Smooth muscle cell (in vitro differentiated cells): ENCODE data around the gene SEMA3B. TPM values are rescaled to one million over a fixed set of nuclear protein-coding genes. Genes with fewer than 3 reads are reported as not detected.

ENCODE experiments used
- DNase-seq: peaks from one replicate; lab custom pipeline; 2025; ENCODE audit not compliant: unreplicated experiment; lab: John Stamatoyannopoulos, UW
- H2AFZ ChIP-seq: fragments of 200-600 bp; sonication (generic); 2 replicates; pipeline ENCODE4 v1.6.0; 2016; ENCODE audit warnings: antibody characterized with exemption, low read depth, mild to moderate bottlenecking
- H3F3A ChIP-seq: fragments of 200-600 bp; sonication (generic); 2 replicates; pipeline ENCODE4 v1.6.0; 2017; ENCODE audit warnings: antibody characterized with exemption, low read depth
- H3K27ac ChIP-seq: fragments of 200-600 bp; sonication (generic); 2 replicates; pipeline ENCODE4 v1.5.1; 2016; ENCODE audit warnings: low read depth, mild to moderate bottlenecking
- H3K27me3 ChIP-seq: fragments of 200-600 bp; sonication (generic); 2 replicates; pipeline ENCODE4 v1.6.1; 2016; ENCODE audit warnings: low read depth, mild to moderate bottlenecking
- H3K36me3 ChIP-seq: fragments of 200-600 bp; sonication (generic); 2 replicates; pipeline ENCODE4 v1.5.1; 2016; ENCODE audit warnings: low read depth
- H3K4me1 ChIP-seq: fragments of 200-600 bp; sonication (generic); 2 replicates; pipeline ENCODE4 v1.5.1; 2016; ENCODE audit warnings: low read depth
- H3K4me2 ChIP-seq: fragments of 200-600 bp; sonication (generic); 2 replicates; pipeline ENCODE4 v1.6.0; 2016; ENCODE audit warnings: mild to moderate bottlenecking
- H3K4me3 ChIP-seq: fragments of 200-600 bp; sonication (generic); 2 replicates; pipeline ENCODE4 v1.5.1; 2016; ENCODE audit warnings: mild to moderate bottlenecking
- H3K79me2 ChIP-seq: fragments of 200-600 bp; sonication (generic); 2 replicates; pipeline ENCODE4 v1.6.0; 2016; ENCODE audit warnings: low read depth, mild to moderate bottlenecking
- H3K9ac ChIP-seq: fragments of 200-600 bp; sonication (generic); 2 replicates; pipeline ENCODE4 v1.6.0; 2016; ENCODE audit warnings: low read depth
- H3K9me3 ChIP-seq: fragments of 200-600 bp; sonication (generic); replicated peaks from 2 replicates; pipeline ENCODE4 v1.5.1; 2016; ENCODE audit warnings: low read depth
- H4K20me1 ChIP-seq: fragments of 200-600 bp; sonication (generic); 2 replicates; pipeline ENCODE4 v1.6.0; 2016; ENCODE audit warnings: low read depth
- WGBS: methylation state at CpG from one replicate; pipeline ENCODE4 v1.1.7; 2016; ENCODE audit warnings: low lambda C conversion rate; 5-methylcytosine and 5-hydroxymethylcytosine counted together
- polyA plus RNA-seq: library from polyadenylated mRNA; unstranded; fragments of >200 nt; fragmentation: Nextera tagmentation; extraction: Ambion mirVana; gene quantifications from 2 replicates; pipeline ENCODE4 v1.2.1, GENCODE V29; 2016
- total RNA-seq: library from RNA; depleted of rRNA; stranded (reverse); fragments of >200 nt; gene quantifications from 2 replicates; pipeline ENCODE4 v1.2.3, GENCODE V29; 2014
- TF ChIP-seq, protein P1 (sequence below): fragments of 200-600 bp; sonication (generic); IDR thresholded peaks from 2 replicates; pipeline ENCODE4 v1.5.1; 2017; ENCODE audit warnings: borderline replicate concordance, mild to moderate bottlenecking, antibody characterized with exemption; ENCODE audit not compliant: insufficient read depth, poor library complexity, severe bottlenecking

The SEMA3B gene
- total and polyA plus RNA-seq, 2 experiments from 2014 or later, result 26.3 to 48.3 TPM

- Histone ChIP-seq H3K4me2 (peak overlapping the region; percentile 88), H3K4me1 (peaks cover 17% of the 10 kb centered on the region), H3K36me3 (no peaks in the 10 kb centered on the region), H3K27ac (peak overlapping the region; percentile 95), H3K9ac (peak overlapping the region; percentile 98), H3K4me3 (peak overlapping the region; percentile 75), H3F3A (peaks cover 6% of the 10 kb centered on the region), H3K9me3 (no peaks in the 10 kb centered on the region), H3K79me2 (peaks cover 20% of the 10 kb centered on the region), H4K20me1 (peaks cover 18% of the 10 kb centered on the region), H3K27me3 (no peaks in the 10 kb centered on the region), H2AFZ (no peak overlapping the region)
- TF ChIP-seq, protein P1, sequence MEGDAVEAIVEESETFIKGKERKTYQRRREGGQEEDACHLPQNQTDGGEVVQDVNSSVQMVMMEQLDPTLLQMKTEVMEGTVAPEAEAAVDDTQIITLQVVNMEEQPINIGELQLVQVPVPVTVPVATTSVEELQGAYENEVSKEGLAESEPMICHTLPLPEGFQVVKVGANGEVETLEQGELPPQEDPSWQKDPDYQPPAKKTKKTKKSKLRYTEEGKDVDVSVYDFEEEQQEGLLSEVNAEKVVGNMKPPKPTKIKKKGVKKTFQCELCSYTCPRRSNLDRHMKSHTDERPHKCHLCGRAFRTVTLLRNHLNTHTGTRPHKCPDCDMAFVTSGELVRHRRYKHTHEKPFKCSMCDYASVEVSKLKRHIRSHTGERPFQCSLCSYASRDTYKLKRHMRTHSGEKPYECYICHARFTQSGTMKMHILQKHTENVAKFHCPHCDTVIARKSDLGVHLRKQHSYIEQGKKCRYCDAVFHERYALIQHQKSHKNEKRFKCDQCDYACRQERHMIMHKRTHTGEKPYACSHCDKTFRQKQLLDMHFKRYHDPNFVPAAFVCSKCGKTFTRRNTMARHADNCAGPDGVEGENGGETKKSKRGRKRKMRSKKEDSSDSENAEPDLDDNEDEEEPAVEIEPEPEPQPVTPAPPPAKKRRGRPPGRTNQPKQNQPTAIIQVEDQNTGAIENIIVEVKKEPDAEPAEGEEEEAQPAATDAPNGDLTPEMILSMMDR, result no peak
- DNase-seq, result no peak
- 90% methylated on average over 29 of the region's 29 CpGs for WGBS
Measured at GRCh38 chr3:50319894-50320625, 51.1 kb downstream of the SEMA3B start.

DNA sequence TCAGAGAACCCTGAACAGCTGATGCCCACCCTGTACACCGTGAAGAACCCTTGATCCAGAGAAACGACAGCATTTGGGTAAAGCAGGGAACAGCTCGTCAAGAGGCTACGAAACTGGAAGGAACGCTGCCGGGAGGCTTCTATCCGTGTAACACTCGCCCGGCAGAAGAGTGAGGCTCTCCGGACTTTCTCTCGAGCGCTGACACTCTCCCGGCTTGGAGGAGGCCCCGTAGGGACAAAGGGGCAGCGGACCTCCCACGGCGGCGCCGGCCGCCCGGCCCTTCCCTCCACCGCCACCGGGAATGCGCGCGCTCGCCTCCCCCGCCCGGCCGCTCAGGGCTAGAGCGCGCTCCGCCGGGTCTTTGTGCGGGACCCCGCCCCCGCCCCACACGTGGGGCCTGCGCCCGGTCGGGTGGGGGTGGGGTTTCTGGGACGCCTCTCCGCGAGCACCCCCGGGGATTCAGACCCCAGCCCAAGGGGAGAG is 51.9 kb downstream of the SEMA3B start:
- Histone ChIP-seq H3K79me2 (peaks cover 20% of the 10 kb centered on the region), H3K4me1 (peaks cover 17% of the 10 kb centered on the region), H3F3A (peaks cover 6% of the 10 kb centered on the region)

GRCh38 chr3:50321336-50322114 is 52.6 kb downstream of the SEMA3B start:
- Histone ChIP-seq H3K4me1 (peaks cover 17% of the 10 kb centered on the region), H2AFZ (peak overlapping the region; percentile 60), H4K20me1 (peaks cover 14% of the 10 kb centered on the region), H3K27me3 (no peaks in the 10 kb centered on the region), H3F3A (peaks cover 6% of the 10 kb centered on the region), H3K79me2 (peaks cover 23% of the 10 kb centered on the region), H3K36me3 (no peaks in the 10 kb centered on the region), H3K4me2 (peak overlapping the region; percentile 88), H3K9me3 (no peaks in the 10 kb centered on the region), H3K4me3 (peak overlapping the region; percentile 75), H3K27ac (peak overlapping the region; percentile 95), H3K9ac (peak overlapping the region; percentile 98)
- TF ChIP-seq, protein P1, result peak; percentile 49
- WGBS, result 1% methylated on average over 46 of the region's 59 CpGs
- DNase-seq, result peak; percentile 92

More for the DNA sequence above, 51.9 kb downstream of the SEMA3B start:
- peak overlapping the region; percentile 95 for H3K27ac ChIP-seq
- no peaks in the 10 kb centered on the region for H3K9me3 ChIP-seq
- H3K9ac ChIP-seq, result peak overlapping the region; percentile 98
- peak overlapping the region; percentile 88 for H3K4me2 ChIP-seq
- H4K20me1 ChIP-seq, result peaks cover 18% of the 10 kb centered on the region
- 1% methylated on average over 20 of the region's 45 CpGs for WGBS
- H3K36me3 ChIP-seq, result no peaks in the 10 kb centered on the region
- no peaks in the 10 kb centered on the region for H3K27me3 ChIP-seq
- DNase-seq, result peak; percentile 92
- TF ChIP-seq, protein P1, result no peak
- peak overlapping the region; percentile 75 for H3K4me3 ChIP-seq
- peak overlapping the region; percentile 60 for H2AFZ ChIP-seq
